SKM-1 (cell line): ENCODE data around the gene HNRNPF.
"Not testable (repeated sequence)": the region's sequence is repeated elsewhere in the genome, so short reads cannot be mapped to it uniquely, and the experiment has no call there.

Source experiments
- DNase-seq: peaks from one replicate; lab custom pipeline; 2025; ENCODE audit not compliant: unreplicated experiment; lab: John Stamatoyannopoulos, UW

Gene HNRNPF

DNA sequence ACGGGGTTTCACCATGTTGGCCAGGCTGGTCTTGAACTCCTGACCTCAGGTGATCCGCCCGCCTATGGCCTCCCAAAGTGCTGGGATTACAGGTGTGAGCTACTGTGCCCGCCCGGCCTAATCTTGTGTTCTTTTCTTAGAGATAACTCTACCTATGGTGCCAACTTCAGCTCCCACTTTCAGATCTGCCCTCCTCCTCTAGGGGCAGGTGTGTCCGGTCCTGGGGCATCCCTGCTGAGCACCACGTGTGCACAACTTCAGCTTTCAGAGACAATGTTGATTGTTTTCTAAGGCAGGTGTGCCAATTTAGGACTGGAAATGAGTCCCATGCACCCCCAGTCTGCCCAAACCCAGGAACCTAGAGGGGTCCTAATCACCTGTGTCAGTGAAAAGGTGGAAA is 56.0 kb downstream of the HNRNPF start:
- no peak for DNase-seq

DNA sequence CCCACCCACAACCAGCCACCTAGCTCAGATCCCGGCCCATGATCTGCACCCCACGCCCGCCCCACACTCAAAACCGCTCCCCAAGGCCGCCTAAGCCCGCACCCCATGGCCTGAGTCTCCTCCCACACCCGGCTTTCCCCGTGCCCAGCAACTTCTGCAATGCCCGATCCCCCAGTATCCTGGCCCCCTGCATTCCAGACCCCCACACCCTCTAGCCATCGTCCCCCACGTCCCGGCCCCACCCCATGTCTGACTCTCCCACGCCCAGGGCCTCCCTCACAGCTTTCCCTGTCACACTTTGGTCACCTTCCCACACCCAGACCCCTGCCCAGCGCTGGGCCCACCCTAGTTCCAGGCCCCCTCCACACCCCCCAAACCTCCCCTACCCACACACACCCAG is 57.7 kb downstream of the HNRNPF start:
- no peak for DNase-seq

DNA sequence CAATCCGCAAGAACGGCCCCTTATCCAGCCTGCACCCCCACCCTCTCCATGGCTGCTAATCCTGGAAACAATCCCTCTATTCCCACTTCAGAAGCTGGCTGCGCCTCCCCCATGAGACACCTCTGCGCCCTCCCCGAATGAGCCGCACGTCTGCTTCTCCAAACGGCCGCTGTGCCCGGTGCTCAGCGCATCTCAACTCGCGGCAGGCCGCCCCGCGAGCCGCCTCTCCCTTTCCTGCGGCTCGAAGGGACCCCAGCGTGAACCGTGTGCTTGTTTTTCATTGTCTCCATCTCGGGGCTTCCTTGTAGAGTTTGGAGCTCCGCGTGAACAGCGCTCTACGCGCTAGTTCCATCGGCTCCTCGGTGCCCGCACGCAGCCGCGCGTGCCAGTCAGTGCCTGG is 58.3 kb downstream of the HNRNPF start:
- no peak for DNase-seq

DNA sequence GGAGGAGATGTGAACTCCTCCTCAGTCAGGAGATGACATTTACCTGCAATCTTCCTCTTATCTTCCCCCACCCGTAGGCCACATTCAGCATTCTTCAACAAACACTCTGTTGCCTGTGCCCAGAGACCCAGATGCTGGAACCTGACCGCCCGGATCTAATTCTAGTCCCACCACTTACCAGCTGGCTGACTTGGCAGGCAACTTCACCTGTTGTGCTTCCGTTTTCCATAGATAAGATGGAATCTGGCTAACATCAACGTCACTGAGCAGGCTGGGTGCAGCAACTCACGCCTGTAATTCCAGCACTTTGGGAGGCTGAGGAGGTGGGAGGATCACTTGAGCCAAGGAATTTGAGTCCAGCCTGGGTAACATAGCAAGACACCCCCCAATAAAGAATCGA is 58.8 kb downstream of the HNRNPF start:
- DNase-seq, result no peak

DNA sequence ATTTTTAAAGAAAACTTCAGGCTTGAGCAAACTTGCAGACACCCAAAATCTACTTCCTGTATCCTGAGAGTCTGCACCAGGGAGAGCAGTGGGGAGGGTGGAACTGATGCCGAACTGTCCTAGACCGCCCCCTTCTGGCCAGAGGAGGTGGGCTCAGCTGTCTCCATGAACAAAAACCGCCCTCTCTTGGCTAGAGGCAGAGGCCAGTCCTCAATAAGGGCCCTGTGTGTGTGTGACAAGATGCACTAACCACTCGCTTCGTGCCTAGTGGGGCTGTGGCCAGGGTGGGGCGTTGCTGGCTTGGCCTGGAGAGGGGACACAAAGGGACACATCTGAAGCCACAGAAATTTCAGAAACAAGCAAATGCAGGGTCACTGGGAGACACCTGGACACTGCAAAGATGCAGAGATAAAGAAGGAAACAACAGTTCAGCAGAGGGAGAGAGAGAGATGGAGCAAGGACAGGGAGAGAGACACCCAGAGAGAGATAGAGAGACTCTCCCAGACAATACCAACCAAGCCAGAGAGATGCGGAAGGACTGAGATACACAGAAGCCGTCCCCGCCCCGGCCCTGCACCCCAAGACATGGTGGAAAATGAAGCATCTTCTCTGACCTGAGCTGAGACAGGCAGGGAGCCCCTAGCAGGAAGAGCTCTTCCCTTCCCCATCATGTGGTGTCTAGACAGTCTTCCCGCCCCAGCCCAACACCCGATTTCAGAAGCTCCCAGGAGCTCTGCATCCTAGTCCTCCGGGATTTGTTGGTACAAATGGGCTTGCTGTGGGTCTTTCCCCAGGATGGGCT is 60.3 kb downstream of the HNRNPF start:
- DNase-seq, result peak; percentile 79

- no peak for DNase-seq
These were observed 61.0 kb downstream of the HNRNPF start for GRCh38 chr10:43347997-43348396.

- DNase-seq, result no peak
These were observed 64.9 kb downstream of the HNRNPF start for GRCh38 chr10:43344051-43344450.

GRCh38 chr10:43343126-43343525 is 65.9 kb downstream of the HNRNPF start:
- no peak for DNase-seq

DNA sequence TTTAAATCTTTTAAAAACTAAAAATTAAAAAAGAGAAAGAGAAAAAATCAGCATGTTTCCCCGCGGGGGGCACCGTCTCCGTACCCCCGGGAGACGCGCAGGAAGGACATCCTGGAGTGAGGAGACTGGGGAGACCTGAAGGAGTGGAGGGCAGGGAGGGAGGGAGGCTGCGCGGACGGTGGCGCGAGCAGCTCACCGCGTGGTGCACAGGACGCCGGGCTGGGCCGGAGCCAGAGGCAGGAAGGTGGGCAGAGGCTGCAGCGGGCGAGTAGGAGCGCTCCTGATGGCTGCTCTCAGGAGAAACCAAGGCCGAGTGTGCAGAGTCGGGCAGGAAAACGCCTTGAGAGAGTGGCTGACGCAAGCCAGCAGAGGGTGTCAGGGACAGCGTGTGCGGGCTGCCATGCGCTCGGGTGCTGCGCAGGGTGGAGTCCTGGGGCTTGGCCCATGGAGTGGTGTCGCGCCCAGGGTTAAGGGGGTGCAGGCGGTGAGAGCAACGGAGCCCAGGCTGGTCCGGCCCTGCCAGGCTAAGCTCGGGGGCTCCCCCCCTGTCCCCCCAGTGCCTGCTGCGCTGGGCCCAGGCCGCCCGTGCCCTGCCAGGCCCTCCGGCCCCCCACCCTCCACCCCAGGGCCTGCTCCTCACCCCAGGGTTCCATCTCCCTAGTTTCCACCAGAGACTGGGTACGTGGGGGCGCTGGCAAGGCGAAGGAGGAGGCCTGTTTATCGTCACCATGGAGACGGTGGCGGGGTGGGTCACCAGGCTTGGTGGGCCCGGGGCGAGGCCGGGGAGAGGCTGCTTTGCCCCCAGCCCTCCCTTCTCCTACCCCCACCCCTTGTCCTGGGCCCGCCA is 66.5 kb downstream of the HNRNPF start:
- DNase-seq, result no peak

DNA sequence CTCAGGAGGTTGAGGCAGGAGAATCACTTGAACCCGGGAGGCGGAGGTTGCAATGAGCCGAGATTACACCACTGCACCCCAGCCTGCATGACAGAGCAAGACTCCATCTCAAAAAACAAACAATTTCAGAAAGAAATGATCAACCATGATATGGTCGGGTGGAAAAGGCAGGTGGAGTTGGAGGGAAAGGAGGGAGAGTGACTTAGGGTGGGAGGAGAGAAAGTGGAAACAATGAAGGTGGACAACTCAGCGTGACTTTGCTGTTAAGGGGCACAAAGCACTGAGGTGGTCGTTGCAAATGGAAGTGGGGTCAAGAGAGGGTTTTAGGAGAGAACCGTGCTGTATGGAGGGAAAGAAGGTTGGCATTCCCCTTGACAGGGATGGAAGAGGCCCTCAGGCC is 67.5 kb downstream of the HNRNPF start:
- DNase-seq, result no peak

DNA sequence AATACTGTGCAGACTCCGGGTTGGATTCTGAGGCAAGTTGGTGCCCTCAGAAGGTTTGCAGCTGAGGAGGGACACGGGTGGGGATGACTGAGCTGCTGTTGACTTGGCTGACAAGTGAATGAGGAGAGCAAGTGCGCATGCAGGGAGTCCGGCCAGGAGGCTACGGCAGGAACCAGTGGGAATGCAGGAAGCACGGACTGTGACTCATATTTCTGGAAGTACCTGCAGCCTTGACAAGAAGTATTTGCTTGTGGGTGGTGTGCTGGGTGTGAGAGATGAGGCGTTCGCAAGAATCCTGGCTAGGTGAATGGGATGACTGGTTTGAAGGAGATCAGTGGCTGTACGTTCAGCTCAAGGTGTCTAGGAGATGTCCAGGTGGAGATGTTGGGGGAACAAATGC is 68.4 kb downstream of the HNRNPF start:
- no peak for DNase-seq

DNA sequence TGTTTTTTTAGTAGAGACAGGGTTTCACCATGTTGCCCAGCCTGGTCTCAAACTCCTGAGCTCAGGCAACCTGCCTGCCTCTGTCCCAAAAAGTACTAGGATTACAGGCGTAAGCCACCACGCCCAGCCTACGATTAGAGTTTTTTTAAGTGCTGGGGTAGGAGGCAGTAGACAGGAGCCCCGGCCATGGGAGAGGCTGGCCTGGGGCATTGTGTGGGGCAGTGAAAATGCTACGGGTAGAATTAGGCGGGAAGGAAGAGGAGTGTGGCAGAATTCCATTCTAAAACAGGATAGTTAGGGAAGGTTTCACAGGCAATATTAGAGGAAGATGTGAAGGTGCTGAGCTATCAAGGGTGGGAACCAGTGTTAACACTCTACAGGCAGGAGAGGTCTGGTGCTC is 68.9 kb downstream of the HNRNPF start:
- no peak for DNase-seq

- no peak for DNase-seq
These were observed 69.8 kb downstream of the HNRNPF start for GRCh38 chr10:43339136-43339535.

GRCh38 chr10:43338117-43338516 is 70.9 kb downstream of the HNRNPF start:
- no peak for DNase-seq

- not testable (repeated sequence) for DNase-seq
These were observed 71.5 kb downstream of the HNRNPF start for GRCh38 chr10:43337536-43337935.

DNA sequence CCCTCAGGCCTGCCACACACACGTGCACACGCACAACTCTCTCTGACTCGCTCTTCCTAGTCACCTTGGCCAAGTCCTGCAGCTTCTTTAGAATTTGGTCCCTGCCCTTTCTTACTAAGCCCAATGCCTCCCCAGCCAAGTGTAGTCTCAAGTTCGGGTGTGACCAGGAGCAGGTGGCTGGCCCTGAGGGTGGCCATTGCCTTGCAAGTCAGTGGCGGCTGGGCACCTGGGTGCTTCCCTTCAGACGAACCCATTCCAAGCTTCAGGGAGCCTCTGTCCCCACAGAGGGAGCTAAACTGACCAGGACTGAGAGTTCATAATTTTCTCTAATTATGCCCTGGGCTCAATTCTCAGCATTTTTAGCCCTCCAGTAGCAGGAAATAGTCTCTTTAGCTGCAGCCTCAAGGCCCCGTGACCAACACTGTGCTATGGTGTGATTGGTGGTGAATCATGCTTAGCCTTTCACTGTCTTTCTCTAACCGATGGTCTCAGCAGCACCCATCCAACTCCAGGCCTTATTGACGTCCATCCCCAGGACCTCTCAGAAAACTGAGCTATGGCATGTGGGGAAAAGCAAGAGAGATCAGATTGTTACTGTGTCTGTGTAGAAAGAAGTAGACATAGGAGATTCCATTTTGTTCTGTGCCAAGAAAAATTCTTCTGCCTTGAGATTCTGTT is 72.2 kb downstream of the HNRNPF start:
- no peak for DNase-seq

GRCh38 chr10:43336061-43336460 is 72.9 kb downstream of the HNRNPF start:
- no peak for DNase-seq
